ENCODE data around the gene DNM3. TPM values are rescaled to one million over a fixed set of nuclear protein-coding genes. Genes with fewer than 3 reads are reported as not detected.

DNM3 gene
- total RNA-seq, 6 donors from 2014 or later: 7.1 to 30.4 (median 10.3) TPM

DNA sequence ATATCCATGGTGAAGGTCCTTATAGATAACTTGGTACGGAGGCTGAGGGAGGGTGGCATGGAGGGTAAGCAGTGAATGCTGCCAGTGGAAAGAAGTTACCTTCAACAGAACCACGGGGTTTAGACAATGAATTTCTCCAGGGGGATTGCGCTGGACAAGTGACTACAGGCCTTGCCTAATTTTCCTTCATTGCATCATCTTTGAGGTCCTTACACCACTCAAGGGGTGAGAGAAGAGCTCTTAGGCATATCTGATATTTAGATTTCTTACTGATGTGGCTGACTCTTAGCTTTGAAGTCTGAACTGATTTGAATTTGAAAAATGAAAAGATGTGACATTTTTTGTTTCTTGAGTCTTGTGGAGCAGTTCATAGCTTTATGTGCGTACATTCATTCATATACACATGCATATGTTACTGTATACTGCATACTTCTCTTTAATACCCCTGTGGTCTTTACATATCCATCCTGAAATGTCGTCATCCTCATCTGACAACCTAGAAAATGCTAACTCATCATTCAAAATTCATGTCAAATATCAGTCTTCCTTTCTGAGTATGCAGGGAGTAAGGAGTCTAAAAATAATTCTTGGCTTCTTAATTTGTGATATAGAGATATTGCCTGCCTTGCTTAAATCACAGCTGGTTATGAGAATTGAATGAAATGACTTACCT is 63.6 kb downstream of the DNM3 start:
- no peak overlapping the region for H3K4me3 ChIP-seq
- DNase-seq: no peak
- TF ChIP-seq POLR2A (IDR thresholded peaks at IDR 0.05) (no peak), EP300 (IDR thresholded peaks at IDR 0.05) (peak in 1 of 4 donors; percentile 6)
- ATAC-seq (ENCODE audit: low FRiP score in 2 of 2): peak; percentile 23 to 40
- peaks cover 0 to 10% (median 2%) of the 10 kb centered on the region in 4 donors for H3K4me1 ChIP-seq
- 41 to 79% methylated on average over 5 of the region's 5 CpGs for WGBS, 2 donors
- peak overlapping the region in 2 of 4 donors; percentile 14 to 42 for H3K27ac ChIP-seq
- H3K27me3 ChIP-seq: no peaks in the 10 kb centered on the region
- H3K9me3 ChIP-seq: no peaks in the 10 kb centered on the region
- no peaks in the 10 kb centered on the region for H3K36me3 ChIP-seq

DNA sequence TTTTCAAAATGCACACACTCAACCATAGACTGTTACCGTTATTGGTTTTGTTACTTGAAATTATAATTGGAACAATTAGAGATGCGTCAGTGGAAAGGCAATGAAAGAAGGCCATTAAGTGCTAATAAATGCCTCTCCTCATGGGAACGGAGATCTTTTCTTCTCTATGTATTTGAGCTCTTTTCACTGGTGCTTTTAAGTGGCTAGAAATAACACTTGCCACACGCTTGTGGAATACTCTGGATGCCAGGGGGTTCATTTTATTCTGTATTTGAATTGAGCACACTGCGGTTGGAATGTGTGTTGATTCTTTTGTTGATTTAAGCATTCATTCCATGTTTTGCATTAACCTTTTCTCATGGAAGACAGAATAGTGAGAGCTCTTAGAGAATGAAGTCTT is 68.4 kb downstream of the DNM3 start:
- peaks cover 6 to 25% (median 15%) of the 10 kb centered on the region in 4 donors for H3K4me1 ChIP-seq
- ATAC-seq (ENCODE audit: low FRiP score in 2 of 2): no peak
- no peak overlapping the region for H3K4me3 ChIP-seq
- WGBS, 2 donors: 60 to 76% methylated on average over 5 of the region's 5 CpGs
- TF ChIP-seq, protein P1, sequence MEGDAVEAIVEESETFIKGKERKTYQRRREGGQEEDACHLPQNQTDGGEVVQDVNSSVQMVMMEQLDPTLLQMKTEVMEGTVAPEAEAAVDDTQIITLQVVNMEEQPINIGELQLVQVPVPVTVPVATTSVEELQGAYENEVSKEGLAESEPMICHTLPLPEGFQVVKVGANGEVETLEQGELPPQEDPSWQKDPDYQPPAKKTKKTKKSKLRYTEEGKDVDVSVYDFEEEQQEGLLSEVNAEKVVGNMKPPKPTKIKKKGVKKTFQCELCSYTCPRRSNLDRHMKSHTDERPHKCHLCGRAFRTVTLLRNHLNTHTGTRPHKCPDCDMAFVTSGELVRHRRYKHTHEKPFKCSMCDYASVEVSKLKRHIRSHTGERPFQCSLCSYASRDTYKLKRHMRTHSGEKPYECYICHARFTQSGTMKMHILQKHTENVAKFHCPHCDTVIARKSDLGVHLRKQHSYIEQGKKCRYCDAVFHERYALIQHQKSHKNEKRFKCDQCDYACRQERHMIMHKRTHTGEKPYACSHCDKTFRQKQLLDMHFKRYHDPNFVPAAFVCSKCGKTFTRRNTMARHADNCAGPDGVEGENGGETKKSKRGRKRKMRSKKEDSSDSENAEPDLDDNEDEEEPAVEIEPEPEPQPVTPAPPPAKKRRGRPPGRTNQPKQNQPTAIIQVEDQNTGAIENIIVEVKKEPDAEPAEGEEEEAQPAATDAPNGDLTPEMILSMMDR (IDR thresholded peaks at IDR 0.05): no peak
- TF ChIP-seq POLR2A (IDR thresholded peaks at IDR 0.05) (no peak), EP300 (IDR thresholded peaks at IDR 0.05) (no peak), POLR2AphosphoS5 (IDR thresholded peaks at IDR 0.05) (no peak)
- no peaks in the 10 kb centered on the region for H3K36me3 ChIP-seq
- H3K27me3 ChIP-seq: no peaks in the 10 kb centered on the region
- H3K9me3 ChIP-seq: no peaks in the 10 kb centered on the region
- DNase-seq: no peak
- no peak overlapping the region for H3K27ac ChIP-seq

GRCh38 chr1:171910786-171911185 is 69.5 kb downstream of the DNM3 start:
- TF ChIP-seq EP300 (IDR thresholded peaks at IDR 0.05) (no peak), POLR2A (IDR thresholded peaks at IDR 0.05) (no peak), POLR2AphosphoS5 (IDR thresholded peaks at IDR 0.05) (no peak)
- TF ChIP-seq, protein P1 (IDR thresholded peaks at IDR 0.05): no peak
- no peaks in the 10 kb centered on the region for H3K27me3 ChIP-seq
- no peak overlapping the region for H3K4me3 ChIP-seq
- H3K9me3 ChIP-seq: no peaks in the 10 kb centered on the region
- no peak for DNase-seq
- no peak overlapping the region for H3K27ac ChIP-seq
- no peaks in the 10 kb centered on the region for H3K36me3 ChIP-seq
- no peak for ATAC-seq (ENCODE audit: low FRiP score in 2 of 2)
- peaks cover 6 to 21% (median 12%) of the 10 kb centered on the region in 4 donors for H3K4me1 ChIP-seq
- 54 to 71% methylated on average over 2 of the region's 2 CpGs for WGBS, 2 donors

DNA sequence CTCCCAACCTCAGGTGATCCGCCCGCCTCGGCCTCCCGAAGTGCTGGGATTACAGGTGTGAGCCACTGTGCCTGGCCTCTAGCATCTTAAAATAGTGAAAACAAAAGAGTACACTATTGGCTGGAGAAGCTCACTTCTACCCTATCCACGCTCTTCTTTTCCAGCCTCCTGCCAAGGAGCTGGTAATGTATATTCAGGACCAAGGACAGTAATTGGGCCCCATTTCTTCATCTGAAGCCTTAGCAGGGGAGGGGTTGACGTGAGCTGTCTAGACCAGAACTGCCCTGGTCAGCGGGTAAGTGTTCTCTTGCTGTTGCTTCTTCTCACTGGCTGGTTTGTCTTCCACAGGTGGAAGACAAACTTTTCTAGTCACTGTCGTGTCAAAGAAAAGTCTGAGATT is 70.2 kb downstream of the DNM3 start:
- TF ChIP-seq POLR2A (IDR thresholded peaks at IDR 0.05) (no peak), POLR2AphosphoS5 (IDR thresholded peaks at IDR 0.05) (no peak), EP300 (IDR thresholded peaks at IDR 0.05) (no peak)
- TF ChIP-seq, protein P1 (IDR thresholded peaks at IDR 0.05): no peak
- WGBS, 2 donors: 94 to 96% methylated on average over 8 of the region's 8 CpGs
- H3K4me1 ChIP-seq: peaks cover 6 to 21% (median 12%) of the 10 kb centered on the region in 4 donors
- H3K27me3 ChIP-seq: no peaks in the 10 kb centered on the region
- no peaks in the 10 kb centered on the region for H3K9me3 ChIP-seq
- H3K4me3 ChIP-seq: no peak overlapping the region
- H3K27ac ChIP-seq: no peak overlapping the region
- no peak for ATAC-seq (ENCODE audit: low FRiP score in 2 of 2)
- H3K36me3 ChIP-seq: no peaks in the 10 kb centered on the region
- DNase-seq: peak in 1 of 2 donors; percentile 19

GRCh38 chr1:171912509-171913175 is 71.3 kb downstream of the DNM3 start:
- Histone ChIP-seq H3K27ac (peak overlapping the region in 2 of 4 donors; percentile 31 to 49), H3K4me3 (no peak overlapping the region)
- 31 to 39% methylated on average over 2 of the region's 2 CpGs for WGBS, 2 donors

More at GRCh38 chr1:171912509-171913175, 71.3 kb downstream of the DNM3 start:
- Histone ChIP-seq H3K9me3 (no peaks in the 10 kb centered on the region), H3K36me3 (no peaks in the 10 kb centered on the region), H3K4me1 (peaks cover 6 to 21% (median 12%) of the 10 kb centered on the region in 4 donors), H3K27me3 (no peaks in the 10 kb centered on the region)
- ATAC-seq (ENCODE audit: low FRiP score in 2 of 2): no peak
- TF ChIP-seq EP300 (IDR thresholded peaks at IDR 0.05) (no peak), POLR2A (IDR thresholded peaks at IDR 0.05) (no peak), POLR2AphosphoS5 (IDR thresholded peaks at IDR 0.05) (no peak)
- TF ChIP-seq, protein P1 (IDR thresholded peaks at IDR 0.05): no peak
- DNase-seq: no peak
